GM21390 (cell line): Measurements from ENCODE around the gene RBM46.

ENCODE experiments used
- ATAC-seq: cut with Tn5 transposase; IDR thresholded peaks from one replicate; pipeline ENCODE4 v1.9.1; 2021; ENCODE audit not compliant: unreplicated experiment

Gene RBM46

DNA sequence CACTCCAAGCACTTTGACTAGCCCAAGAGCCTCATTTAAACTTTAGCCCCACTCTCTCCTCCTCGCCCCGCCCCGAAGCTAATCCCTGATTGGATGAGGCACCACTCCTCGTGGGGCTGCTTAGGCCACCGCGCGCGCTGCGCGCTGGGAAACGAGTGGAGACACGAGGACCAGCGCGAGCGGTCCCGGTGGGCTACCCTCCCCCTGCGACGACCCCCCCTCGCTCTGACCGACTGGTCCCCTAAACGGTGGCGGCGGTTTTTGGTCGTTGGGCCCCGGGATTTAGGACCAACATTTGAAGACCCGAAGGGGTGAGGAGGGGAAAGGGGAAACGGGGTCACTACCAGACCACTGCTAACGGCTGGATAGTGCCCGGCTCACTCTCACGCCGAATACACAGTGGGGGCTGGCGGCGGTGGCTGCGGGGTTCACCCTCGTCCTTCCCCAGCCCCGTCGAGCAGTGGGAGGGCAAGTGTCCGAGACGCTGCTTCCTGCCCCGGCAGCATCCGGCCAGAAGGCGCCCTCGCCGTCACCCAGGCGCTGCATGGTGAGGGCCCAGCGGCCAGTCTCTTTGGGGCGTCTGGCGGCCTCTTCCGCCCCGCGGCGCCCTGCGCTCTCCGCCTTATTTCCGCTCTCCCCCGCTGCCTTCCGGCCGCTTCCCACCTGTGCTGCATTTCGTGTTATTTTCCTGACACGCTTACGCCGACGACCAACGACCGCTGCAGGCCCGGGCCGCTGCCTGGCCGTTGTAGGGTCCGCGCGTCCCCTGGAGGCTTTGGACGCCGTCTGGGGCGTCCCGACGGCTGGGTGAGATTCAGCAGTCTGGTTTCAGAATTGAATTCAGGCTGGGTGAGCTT lies at the start of gene RBM46:
TSS of gene RBM46 (plus strand) at position 147 of the 857 bp plus-strand sequence. CDS start 15,481 bp downstream, outside the sequence.
- no peak for ATAC-seq

DNA sequence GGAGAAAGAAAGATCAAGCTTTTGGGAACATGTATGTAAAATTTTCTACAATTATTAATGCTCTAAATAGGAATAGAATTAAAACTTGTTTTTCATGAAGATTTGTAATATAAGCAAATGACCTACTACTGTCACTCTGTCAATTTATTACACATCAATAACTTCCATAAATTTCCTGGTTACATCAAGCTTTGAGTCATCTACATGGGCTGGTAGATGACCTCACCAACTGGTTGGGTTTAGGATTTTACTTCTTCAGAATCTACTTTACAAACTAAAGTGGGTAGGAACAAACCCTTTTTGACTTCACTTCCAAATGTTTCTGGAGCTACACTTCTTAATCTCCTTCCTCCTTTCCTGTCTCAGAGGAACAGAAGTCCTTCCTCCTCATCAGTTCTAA lies 49.3 kb upstream of the RBM46 start:
- ATAC-seq, result no peak

- no peak for ATAC-seq
Measured at GRCh38 chr4:154732669-154733068, 48.4 kb upstream of the RBM46 start.

GRCh38 chr4:154736770-154737169 lies 44.3 kb upstream of the RBM46 start:
- ATAC-seq, result no peak

DNA sequence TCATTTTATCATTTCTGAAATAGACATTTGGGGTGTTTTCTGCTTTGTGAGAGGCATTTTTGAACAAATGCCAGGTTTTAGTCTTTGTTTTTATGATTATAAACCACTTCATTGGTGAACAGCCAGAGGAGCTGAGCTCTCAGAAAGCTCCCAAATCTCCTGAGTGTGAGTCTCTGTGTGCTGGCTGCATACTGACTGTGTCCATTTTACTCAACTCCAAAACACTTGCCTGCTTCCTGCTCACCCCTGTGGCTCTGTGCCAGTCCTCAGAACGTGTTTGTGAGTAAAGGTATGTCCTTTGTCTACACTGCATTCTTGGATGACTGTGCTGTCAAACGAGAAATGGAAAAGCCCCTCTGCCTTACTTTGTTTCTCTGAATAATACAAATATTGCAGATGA lies 42.6 kb upstream of the RBM46 start:
- no peak for ATAC-seq

DNA sequence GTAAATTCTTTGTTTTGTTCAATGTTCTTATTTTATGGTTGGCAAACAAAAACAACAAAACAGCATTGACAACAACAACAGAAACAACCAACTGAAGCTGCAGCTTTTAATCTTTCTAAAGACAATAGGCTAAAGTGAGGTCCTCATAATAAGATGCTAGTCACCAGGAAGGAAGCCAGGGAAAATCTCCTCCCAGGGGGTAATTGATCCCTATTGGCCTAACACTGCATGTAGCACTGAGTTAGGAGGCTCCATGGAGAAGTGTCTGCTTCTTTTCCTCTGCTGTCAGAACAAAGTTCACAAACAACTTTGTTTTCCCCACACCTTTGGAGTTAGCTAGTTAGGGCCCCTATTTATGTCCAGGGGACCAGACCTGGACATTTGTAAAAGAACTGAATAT lies 42.0 kb upstream of the RBM46 start:
- no peak for ATAC-seq

DNA sequence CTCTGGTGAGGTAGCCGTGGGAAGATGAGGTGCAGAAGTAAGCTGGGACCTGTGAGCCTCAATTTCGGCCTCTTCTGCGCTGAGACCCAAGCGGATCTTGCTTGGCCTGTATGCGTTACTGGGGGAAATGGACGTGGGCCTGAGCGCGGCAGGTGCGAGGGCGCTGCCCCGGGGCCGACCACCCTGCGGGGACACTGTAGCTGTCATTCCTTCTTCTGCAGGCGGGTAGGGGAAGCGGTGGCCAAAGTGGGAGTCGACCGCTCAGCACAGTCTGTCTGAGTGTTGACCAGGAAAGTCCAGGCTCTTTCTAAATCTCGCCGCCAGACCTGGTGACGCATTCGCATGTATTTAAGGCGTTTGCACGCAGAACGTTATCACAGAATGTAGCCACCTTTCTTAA lies 40.6 kb upstream of the RBM46 start:
- ATAC-seq, result no peak

- no peak for ATAC-seq
Measured at GRCh38 chr4:154741131-154741665, 39.9 kb upstream of the RBM46 start.

DNA sequence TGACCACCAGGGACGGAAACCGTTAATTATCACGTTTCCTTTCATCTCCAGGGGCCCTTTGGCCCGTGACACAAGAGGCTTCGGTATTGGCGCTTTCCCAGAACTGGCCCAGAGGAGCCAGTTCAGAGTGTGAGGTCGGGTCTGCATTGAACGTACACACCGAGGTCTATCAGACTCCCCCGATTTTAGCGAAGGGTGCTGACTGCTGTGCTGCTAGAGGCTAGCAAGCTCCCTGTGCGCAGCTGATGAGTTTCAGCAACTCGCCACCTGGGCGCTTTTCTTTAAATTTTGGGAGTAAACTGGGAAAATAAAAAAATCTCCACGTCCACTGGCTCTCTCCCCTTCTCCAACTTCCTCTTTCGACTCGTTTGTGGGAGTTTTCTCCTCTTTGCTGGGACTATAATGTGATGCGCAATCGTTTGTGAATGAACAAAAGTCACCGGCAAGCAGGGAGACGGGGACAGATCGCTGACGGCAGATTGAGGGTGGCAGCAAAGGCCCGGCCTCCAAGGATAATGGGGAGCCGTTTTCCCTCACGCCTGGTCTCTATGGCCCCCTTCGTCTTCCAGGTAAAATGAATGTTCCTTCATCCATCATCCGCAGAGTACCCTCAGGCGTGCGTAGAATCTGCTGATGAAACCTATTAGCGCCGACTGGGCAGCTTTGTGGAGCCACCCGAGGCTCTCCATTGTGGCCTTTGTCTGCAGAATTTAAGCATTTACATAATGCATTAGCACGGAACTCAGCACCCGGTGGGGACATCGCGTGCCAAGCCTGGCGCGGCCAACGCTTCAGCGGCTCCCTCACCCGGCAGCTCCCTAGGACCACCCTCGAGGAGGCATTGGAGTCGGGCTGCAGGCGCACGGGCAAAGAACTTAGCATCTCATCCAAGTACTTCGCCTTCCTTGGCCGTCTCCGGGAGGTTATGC lies 38.9 kb upstream of the RBM46 start:
- ATAC-seq, result no peak

DNA sequence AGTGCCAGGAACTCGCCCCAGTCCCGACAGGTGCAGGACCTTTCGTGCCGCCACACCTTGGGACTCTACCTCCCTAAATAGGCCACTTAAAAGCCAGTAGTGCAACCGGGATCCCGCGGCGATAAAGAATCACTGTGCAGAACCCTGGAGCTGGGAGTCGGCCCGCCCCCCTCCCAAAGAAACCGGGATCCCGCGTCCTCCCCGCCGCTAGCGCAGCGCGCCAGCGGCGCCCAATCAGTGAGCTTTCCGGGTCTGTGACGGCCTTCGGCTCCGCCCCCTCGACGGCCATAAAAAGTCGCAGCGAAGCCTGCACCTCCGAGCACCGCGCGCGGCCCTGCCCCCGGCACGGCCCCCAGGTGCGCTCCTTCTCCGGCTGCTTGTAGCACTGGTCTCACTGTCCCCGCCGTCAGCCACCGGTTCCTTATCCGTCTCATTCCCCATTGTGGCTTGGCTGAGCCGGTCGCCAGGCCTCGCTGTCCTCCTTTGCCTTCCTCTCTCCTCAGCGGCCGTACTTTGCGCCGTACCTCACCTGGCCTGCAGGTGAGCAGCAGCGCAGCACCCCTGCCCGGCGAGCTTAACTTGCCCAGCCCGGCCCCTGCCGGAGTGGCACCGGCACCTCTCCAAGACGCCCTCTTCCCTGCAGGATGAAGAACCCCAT lies 37.3 kb upstream of the RBM46 start, which contains the start of gene LRAT:
TSS of gene LRAT (plus strand) at position 318 of the 658 bp plus-strand sequence. CDS start at position 645, 327 bp downstream.
- ATAC-seq, result no peak

DNA sequence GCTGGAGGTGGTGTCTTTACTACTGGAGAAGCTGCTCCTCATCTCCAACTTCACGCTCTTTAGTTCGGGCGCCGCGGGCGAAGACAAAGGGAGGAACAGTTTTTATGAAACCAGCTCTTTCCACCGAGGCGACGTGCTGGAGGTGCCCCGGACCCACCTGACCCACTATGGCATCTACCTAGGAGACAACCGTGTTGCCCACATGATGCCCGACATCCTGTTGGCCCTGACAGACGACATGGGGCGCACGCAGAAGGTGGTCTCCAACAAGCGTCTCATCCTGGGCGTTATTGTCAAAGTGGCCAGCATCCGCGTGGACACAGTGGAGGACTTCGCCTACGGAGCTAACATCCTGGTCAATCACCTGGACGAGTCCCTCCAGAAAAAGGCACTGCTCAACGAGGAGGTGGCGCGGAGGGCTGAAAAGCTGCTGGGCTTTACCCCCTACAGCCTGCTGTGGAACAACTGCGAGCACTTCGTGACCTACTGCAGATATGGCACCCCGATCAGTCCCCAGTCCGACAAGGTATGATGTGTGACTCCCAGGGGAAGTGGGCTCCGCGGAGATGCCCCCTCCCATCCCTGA lies 36.6 kb upstream of the RBM46 start:
- ATAC-seq, result no peak

GRCh38 chr4:154757713-154758112 lies 23.4 kb upstream of the RBM46 start:
- no peak for ATAC-seq

- no peak for ATAC-seq
Measured at GRCh38 chr4:154760895-154761294, 20.2 kb upstream of the RBM46 start.

- ATAC-seq, result no peak
Measured at GRCh38 chr4:154778264-154778663, 2.8 kb upstream of the RBM46 start.

- no peak for ATAC-seq
Measured at GRCh38 chr4:154779362-154779947, 1.6 kb upstream of the RBM46 start.

- no peak for ATAC-seq
Measured at GRCh38 chr4:154781983-154782293, 866 bp downstream of the RBM46 start.

GRCh38 chr4:154807042-154807630 lies 26.1 kb downstream of the RBM46 start:
- ATAC-seq, result peak; percentile 82

GRCh38 chr4:154818230-154818629 lies 37.2 kb downstream of the RBM46 start:
- no peak for ATAC-seq

DNA sequence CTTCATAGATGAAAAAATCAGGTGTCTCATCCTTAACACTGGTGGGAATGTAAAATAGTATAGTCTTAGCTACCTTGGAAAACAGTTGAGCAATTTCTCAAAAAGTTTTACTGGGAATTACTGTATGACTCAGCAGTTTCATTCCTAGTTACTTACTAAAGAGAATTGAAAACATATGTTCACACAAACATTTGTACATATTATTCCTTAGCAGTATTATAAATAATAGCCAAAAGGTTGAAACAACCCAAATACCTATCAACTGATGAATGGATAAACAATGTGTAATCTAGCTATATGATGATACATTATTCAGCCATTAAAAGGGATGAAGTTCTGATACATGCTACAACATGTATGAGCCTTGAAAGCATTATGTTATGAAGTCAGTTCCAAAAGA lies 41.7 kb downstream of the RBM46 start:
- ATAC-seq, result no peak

GRCh38 chr4:154836030-154836429 lies 55.0 kb downstream of the RBM46 start:
- no peak for ATAC-seq
